Glomerular visceral epithelial cell (primary cell): ENCODE results near the gene PAX2.

ENCODE experiments used
- DNase-seq: peaks from one replicate; pipeline ENCODE4 v3.0.0-alpha.2; 2016; ENCODE audit errors: extremely low spot score

Gene PAX2

DNA sequence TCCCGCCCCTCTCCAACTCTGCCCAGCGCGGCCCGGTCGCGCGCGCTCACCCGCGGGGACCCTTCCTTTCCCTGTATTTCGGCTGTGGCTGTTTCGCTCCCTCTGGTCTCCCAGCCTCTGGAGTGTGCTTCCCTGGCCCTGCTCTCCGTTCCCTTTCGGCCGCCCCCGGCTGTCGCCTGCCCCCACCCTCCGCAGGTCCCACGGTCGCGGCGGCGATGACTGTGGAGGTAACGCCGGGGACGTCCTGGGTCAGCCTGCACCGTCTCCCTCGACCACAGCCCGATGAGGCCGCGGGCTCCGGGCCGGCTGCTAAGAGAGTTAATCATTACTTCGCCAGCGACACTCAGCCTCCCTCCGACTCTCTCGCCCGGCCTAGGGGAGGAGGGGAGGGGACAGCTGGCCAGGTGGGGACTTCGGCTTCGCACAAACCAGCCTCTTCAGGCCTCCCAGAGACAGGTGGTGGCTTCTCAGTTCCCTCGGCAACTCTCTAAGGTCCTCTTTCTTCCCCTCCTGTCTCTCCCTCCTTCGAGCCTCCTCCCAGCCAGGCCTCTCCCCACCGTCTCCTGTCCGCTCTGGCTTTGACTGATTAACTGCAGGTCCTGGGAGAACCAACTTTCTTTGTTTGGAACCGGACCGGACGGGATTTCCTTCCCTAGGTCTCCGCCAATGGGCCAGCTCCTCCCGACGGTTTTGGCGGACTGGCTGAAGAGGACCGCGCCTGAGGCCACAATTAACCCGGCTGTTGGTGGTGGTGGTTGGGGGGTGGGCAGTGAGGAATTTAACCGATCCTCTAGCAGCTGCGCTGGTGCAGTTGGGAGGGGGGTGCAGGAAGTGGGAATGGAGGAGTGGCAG, 5.6 kb upstream of the PAX2 start:
- peak; percentile 83 for DNase-seq

GRCh38 chr10:100740476-100741377, 4.7 kb upstream of the PAX2 start:
- DNase-seq = no peak

DNA sequence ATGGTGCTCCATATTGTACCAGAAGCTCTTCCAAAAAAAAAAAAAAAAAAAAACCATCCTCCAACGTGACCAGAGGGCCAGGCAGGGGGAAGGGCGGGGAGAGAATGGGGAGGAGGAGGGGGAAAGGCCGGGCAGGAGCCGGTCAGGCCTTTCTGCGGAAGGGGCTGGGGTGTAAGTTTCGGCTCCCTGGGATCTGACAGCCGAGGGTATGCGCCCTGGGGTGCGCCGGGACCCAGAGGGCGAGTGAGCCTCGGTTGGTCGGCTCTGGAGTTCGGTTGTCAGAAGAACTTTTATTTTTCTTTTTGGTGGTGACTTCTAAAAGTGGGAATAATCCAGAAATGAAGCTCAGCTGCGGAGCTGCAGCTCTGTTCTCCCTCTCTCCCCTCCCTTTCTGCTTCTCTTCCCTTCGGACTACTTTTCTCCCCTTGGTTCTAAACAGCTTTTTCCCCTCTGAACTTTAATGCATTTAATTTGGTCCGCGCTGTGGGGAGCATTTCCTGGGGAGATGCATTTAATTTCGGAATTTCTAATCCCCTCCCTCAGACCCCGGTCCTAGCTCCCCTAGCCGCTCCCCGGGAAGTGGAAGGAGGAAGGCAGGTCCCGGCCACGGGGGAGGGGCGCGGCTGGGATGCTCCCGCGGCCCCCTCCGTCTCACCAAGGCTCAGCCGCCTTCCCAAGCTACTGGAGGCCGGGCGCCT, 3.9 kb upstream of the PAX2 start:
- DNase-seq = no peak

DNA sequence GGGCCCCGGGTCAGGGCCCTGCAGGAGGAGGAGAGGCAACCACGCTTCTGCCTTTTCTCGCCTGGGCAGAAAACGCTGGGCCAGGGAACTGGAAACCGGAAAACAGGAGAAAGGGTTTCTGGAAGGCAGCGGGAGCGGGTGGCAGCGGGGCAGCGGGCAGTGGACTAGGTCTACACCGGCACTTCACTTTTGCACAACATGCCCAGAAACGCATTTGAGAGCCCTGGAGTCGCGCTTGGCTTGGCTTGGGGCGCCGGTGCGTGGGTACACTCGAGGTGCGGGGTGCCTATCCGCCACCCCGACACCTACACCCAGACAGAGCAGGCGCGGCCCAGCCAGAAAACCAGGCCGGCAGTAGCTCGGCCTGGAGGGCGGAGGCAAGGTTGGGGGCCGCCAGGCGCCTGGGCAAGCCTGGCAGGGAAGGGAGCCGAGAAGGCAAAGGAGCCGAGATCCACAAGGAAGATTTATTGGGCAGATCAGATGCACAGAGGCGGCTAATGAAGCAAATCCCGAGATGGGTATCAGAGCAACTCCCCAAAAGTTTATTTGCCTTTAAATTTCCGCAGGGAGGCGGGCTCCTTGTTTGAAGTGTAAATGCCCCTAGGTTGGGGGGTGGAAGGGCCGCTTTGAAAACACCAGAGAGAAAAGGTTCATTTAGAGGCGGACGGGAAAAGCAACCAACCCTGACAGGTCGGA, 3.2 kb upstream of the PAX2 start:
- DNase-seq = peak; percentile 40

DNA sequence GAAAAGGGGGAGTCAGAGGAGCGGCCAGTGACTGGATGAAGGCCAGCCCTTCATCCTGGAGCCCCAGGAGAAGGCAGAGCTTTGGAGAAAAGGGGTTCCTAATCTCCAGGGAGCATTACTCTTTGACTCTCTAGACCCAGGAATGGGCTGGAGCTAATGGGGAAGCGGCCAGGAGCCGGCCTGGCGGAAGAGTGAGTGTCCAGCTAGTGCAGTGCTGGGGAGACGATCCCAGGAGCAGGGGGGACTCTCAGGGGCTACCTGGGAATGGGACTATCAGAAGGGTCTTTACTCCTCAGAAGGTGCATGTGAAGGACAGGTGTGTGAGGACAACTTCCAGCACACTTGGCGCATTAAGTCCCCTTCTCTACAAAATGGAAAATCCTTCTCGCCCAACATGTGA, 2.4 kb upstream of the PAX2 start:
- no peak for DNase-seq

DNA sequence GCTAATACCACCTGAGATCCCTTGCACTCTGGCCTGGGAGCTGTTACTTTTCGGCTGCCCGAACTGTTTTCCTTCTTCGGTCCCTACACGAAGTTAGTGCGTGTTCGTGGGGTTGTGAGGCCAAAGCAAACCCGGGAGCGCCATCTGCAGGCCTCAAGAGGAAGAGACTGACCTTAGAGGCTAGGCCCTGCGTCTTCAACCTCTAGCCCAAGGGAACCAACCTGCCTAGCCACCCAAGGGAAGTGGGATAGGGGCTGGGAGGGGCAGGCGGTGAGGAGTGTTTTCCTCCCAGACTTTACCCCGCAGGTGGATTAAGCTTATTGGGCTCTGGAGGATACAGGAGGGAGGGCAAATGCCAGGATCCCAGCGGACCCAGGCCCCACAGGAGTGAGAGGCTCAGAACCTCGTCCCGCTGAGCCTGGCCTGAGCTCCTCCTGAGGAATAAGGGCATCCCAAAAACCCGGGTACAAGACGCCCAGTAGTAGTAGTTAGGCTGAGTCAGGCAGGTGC, 1.7 kb upstream of the PAX2 start:
- peak; percentile 91 for DNase-seq

- peak; percentile 63 for DNase-seq
These were observed 1.0 kb upstream of the PAX2 start for GRCh38 chr10:100744136-100744986.

GRCh38 chr10:100745882-100746783, 751 bp downstream of the PAX2 start:
- DNase-seq = peak; percentile 48

GRCh38 chr10:100746784-100747455, 1.5 kb downstream of the PAX2 start:
- no peak for DNase-seq

GRCh38 chr10:100747456-100748230, 2.3 kb downstream of the PAX2 start:
- no peak for DNase-seq

DNA sequence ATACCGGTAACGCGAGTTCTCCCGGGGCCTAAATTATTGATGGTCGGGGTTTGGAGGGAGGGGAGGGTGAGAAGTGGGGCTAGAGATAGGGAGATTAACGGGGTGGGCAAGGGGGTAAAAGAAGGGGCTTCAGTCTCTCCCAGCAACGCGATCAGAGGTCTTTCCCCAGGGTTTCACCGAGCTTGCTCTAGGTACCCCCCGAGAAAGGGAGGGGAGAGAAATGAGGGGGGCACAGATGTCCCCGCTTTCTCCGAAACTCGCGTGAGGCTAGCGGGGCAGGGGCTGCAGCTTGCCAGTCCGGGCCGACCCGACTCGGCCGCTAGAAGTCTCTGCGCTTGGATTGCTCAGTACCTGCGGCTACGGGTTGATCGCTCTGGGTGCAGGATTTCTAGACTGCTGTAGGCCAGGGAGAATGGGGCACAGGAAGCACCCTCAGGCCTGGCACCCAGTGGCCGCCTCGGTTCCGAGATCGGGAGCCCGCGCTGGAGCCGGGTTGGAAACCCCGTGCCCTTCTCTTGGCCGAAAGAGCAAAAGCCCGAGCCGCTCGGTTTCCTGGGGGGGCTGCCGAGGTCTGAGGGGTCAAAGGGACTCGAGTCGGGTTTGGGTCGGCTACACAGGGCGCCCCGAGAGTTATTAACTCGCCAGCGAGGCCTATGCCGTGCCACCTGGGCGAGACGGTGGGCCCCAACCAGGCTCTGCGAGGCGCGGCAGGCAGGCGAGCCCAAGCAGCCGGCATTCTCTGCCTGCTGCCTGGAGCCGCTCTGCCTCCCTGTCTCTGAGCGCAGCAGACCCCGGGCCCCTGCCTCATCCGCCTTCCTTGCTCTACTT, 3.1 kb downstream of the PAX2 start:
- DNase-seq = peak; percentile 50

GRCh38 chr10:100749059-100749308, 3.6 kb downstream of the PAX2 start:
- DNase-seq = no peak

DNA sequence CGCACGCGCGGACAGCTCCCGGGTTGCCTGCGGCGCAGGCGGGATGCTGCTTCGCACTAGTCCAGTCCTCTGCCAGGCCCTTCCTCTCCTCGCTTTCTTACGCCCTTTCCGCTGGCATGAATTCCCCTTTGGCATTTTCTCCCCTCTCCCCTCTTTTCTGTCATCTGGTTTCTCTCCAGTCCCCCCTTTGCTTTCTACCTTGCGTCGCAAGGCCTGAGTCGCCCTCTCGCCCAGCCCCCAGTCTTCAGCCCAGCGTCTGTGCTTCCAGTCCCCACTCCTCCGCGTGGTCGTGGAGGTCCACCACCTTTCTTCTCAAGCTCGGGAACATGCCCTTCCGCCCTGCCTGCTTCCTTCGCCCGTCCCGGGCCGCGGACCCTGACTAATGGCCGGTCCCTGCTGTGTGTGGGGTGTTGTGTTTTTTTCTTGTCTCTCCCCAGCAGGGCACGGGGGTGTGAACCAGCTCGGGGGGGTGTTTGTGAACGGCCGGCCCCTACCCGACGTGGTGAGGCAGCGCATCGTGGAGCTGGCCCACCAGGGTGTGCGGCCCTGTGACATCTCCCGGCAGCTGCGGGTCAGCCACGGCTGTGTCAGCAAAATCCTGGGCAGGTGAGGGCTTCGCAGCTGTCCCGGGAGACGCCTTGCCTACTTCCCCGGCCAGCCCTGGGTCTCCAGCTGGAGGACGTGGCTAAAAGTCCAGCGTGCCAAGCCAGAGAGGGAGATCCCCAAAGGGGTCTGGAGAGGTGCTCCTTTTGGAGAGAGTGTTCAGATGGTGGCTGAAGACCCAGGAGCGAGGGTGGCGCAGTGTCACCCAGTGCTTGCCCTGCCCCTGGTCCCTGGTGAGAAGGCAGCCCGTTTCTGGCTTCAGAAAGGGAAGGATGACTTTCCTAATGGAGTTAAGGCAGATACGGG, 4.2 kb downstream of the PAX2 start:
- no peak for DNase-seq

DNA sequence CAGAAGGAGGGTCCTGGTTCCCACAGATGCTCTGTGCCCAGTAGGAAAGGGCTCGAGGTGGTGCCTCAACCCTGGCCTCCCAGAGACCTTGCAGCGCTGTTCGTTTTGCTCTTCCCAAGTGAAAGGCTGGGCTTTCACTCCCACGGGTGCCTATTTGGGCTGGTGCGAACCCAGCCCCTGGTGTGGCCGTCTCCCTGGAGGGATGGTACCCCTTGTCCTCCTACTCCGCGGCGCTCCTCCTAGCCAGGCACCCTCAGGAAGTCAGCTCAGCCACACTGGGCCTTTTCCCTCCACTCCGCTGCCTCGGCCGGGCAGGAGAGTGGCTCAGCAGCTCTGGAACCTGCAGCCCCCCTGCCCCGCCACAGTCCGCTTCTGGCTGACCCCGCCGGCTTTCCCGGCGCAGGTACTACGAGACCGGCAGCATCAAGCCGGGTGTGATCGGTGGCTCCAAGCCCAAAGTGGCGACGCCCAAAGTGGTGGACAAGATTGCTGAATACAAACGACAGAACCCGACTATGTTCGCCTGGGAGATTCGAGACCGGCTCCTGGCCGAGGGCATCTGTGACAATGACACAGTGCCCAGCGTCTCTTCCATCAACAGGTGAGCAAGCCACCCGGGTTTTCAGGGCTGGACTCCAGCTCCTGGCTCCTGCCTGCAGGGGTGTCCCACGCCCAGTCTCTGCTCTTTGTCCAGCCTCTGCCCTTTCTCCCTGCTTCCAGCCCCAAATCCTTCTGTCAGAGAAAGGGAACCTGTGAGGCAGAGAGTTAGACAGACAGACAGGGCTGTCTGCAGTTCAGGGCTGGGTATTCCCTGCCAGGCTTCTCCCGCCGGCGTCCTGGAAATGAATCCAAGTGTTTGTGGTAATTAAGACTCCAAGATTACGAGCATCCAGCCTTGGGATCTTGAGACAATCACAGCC, 5.2 kb downstream of the PAX2 start:
- DNase-seq = no peak

DNA sequence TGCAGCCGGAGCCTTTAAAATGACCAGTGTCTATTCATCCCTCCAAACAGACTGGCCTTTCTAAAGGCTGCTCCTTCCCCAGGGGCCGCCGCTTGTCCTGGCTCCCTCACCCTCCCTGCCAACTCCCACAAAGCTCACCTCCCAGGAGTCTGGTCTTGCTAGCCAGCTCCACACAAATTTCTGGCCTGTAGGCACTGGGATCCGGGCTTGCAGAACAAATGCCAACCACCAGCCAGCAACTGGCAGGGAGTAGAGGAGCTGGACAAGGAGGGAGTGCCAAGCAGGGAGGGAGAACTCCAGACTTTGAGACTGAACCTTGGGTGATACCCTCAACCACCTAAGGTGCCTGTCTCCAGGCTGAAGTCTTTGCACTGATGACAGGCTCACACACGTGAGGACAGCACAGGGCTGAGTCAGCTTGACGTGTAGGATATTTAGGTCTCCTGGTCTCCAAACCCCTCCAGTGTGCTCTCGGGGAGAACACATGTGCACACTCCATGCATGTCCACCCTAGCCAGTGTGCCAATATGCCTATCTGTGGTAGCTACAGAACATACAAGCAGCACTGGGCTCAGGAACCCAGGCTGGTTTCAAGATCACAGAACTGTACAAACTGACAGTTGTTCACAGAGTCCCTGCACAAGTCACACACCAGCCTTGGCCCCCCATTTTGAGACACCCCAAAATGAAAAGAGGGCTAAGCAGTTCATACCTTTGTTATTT, 6.0 kb downstream of the PAX2 start:
- DNase-seq = no peak
